SK-N-SH treated with all-trans-retinoic acid at 6 μM for 48 hours (cell line): ENCODE data around the gene GREM2.

Source experiments
- ATAC-seq: fragments of 200-7000 bp; cut with Tn5 transposase; 3 replicates; pipeline ENCODE4 v1.9.1; 2020; ENCODE audit warnings: mild to moderate bottlenecking, moderate library complexity
- ARNTL ChIP-seq: fragments of 450-650 bp; formaldehyde crosslinking; IDR thresholded peaks from 2 replicates; pipeline ENCODE4 v1.5.0; 2020; ENCODE audit warnings: low read depth, mild to moderate bottlenecking, moderate library complexity, borderline replicate concordance
- BACH2 ChIP-seq: fragments of 250-450 bp; sonication (Bioruptor Pico); IDR thresholded peaks from 2 replicates; pipeline ENCODE4 v1.9.0; 2021; ENCODE audit warnings: mild to moderate bottlenecking, borderline replicate concordance
- CSDC2 ChIP-seq: fragments of 250-450 bp; sonication (Bioruptor Pico); IDR thresholded peaks from 2 replicates; pipeline ENCODE4 v1.5.0; 2020; ENCODE audit warnings: mild to moderate bottlenecking, moderate library complexity
- ESRRG ChIP-seq: fragments of 250-450 bp; sonication (Bioruptor Pico); IDR thresholded peaks from 2 replicates; pipeline ENCODE4 v1.6.1; 2021; ENCODE audit warnings: mild to moderate bottlenecking
- GLIS3 ChIP-seq: fragments of 250-450 bp; sonication (Bioruptor Pico); IDR thresholded peaks from 2 replicates; pipeline ENCODE4 v1.5.0; 2020; ENCODE audit warnings: mild to moderate bottlenecking, moderate library complexity
- ISL1 ChIP-seq: fragments of 250-450 bp; sonication (Bioruptor Pico); IDR thresholded peaks from 2 replicates; pipeline ENCODE4 v2.1.2; 2022; ENCODE audit warnings: mild to moderate bottlenecking, moderate library complexity
- OSR1 ChIP-seq: fragments of 250-450 bp; sonication (Bioruptor Pico); IDR thresholded peaks from 2 replicates; pipeline ENCODE4 v1.8.0; 2022; ENCODE audit warnings: moderate library complexity, mild to moderate bottlenecking, inconsistent platforms
- PPARA ChIP-seq: fragments of 250-450 bp; sonication (Bioruptor Pico); IDR thresholded peaks from 2 replicates; pipeline ENCODE4 v1.5.0; 2020; ENCODE audit warnings: mild to moderate bottlenecking, borderline replicate concordance
- RARB ChIP-seq: fragments of 250-450 bp; sonication (Bioruptor Pico); IDR thresholded peaks from 2 replicates; pipeline ENCODE4 v1.8.0; 2021; ENCODE audit warnings: mild to moderate bottlenecking, moderate library complexity
- SNAI2 ChIP-seq: fragments of 250-450 bp; sonication (Bioruptor Pico); IDR thresholded peaks from 2 replicates; pipeline ENCODE4 v1.5.0; 2020; ENCODE audit warnings: mild to moderate bottlenecking, moderate library complexity
- TCF4 ChIP-seq: fragments of 250-450 bp; sonication (Bioruptor Pico); IDR thresholded peaks from 2 replicates; pipeline ENCODE4 v1.8.0; 2021; ENCODE audit warnings: mild to moderate bottlenecking, moderate library complexity, borderline replicate concordance
- TOX ChIP-seq: fragments of 250-450 bp; sonication (Bioruptor Pico); IDR thresholded peaks from 2 replicates; pipeline ENCODE4 v1.8.0; 2021; ENCODE audit warnings: mild to moderate bottlenecking, moderate library complexity, borderline replicate concordance
- ZC3H10 ChIP-seq: fragments of 250-450 bp; sonication (Bioruptor Pico); IDR thresholded peaks from 2 replicates; pipeline ENCODE4 v1.5.1; 2021; ENCODE audit warnings: mild to moderate bottlenecking, moderate library complexity
- ZFP30 ChIP-seq: fragments of 450-650 bp; formaldehyde crosslinking; IDR thresholded peaks from 2 replicates; pipeline ENCODE4 v1.5.0; 2022; ENCODE audit warnings: mild to moderate bottlenecking, moderate library complexity
- ZNF565 ChIP-seq: fragments of 450-650 bp; formaldehyde crosslinking; conservative IDR thresholded peaks from 2 replicates; pipeline ENCODE4 v1.5.0; 2020; ENCODE audit warnings: low read depth, mild to moderate bottlenecking, moderate library complexity
- ZNF70 ChIP-seq: fragments of 450-650 bp; formaldehyde crosslinking; IDR thresholded peaks from 2 replicates; pipeline ENCODE4 v1.5.0; 2020; ENCODE audit warnings: mild to moderate bottlenecking, moderate library complexity
- TF ChIP-seq, protein P1 (sequence below): fragments of 250-450 bp; sonication (Bioruptor Pico); IDR thresholded peaks from 2 replicates; pipeline ENCODE4 v1.8.0; 2020; ENCODE audit warnings: mild to moderate bottlenecking, moderate library complexity, borderline replicate concordance
- TF ChIP-seq, protein P2 (sequence below): fragments of 250-450 bp; sonication (Bioruptor Pico); IDR thresholded peaks from 2 replicates; pipeline ENCODE4 v1.5.0; 2020; ENCODE audit warnings: mild to moderate bottlenecking, moderate library complexity
- TF ChIP-seq, protein P3 (sequence below): fragments of 250-450 bp; sonication (Bioruptor Pico); IDR thresholded peaks from 2 replicates; pipeline ENCODE4 v1.5.1; 2021; ENCODE audit warnings: mild to moderate bottlenecking, moderate library complexity

GREM2 gene

DNA sequence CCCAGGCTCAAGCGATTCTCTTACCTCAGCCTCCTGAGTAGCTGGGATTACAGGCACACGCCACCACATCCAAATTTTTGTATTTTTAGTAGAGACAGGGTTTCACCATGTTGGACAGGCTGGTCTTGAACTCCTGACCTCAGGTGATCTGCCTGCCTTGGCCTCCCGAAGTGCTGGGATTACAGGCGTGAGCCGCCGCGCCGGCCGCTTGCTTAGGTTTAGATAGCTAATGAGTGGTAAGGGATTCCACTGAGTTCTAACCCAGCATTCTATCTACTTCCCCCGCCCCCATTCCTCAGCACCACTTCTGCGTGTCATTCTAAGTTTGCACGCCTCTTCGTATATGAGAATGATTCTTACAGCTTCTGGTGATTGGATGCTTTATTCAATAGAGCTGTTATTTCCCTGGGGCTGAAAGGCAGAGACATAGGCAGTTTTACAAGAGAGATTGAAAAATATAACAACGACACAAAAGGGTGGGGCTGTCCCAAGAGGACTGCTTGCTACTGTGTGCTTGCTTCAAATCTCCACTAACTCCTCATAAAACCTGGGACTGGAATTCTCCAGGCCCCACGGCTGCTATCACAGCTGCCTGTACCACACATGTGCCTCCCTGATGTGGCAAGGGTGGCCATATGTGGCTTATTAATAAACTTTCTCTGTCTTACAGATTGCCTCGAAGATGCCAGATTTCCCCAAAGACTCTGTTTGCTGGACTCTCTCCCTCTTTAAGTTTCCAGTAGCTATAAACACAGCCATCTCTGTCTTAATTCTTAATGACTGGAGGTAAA lies 23.7 kb upstream of the GREM2 start:
- no peak for ATAC-seq
- TF ChIP-seq TOX (CRISPR knock-in tag) (no peak), CSDC2 (CRISPR knock-in tag) (no peak), ZC3H10 (no peak), BACH2 (CRISPR knock-in tag) (no peak), TCF4 (no peak), RARB (CRISPR knock-in tag) (no peak), PPARA (CRISPR knock-in tag) (no peak), ISL1 (CRISPR knock-in tag) (no peak), ESRRG (CRISPR knock-in tag) (no peak), ARNTL (CRISPR knock-in tag) (no peak), GLIS3 (CRISPR knock-in tag) (no peak), SNAI2 (CRISPR knock-in tag) (no peak)
- TF ChIP-seq, protein P1, sequence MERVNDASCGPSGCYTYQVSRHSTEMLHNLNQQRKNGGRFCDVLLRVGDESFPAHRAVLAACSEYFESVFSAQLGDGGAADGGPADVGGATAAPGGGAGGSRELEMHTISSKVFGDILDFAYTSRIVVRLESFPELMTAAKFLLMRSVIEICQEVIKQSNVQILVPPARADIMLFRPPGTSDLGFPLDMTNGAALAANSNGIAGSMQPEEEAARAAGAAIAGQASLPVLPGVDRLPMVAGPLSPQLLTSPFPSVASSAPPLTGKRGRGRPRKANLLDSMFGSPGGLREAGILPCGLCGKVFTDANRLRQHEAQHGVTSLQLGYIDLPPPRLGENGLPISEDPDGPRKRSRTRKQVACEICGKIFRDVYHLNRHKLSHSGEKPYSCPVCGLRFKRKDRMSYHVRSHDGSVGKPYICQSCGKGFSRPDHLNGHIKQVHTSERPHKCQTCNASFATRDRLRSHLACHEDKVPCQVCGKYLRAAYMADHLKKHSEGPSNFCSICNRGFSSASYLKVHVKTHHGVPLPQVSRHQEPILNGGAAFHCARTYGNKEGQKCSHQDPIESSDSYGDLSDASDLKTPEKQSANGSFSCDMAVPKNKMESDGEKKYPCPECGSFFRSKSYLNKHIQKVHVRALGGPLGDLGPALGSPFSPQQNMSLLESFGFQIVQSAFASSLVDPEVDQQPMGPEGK (CRISPR knock-in tag): no peak
- TF ChIP-seq, protein P2, sequence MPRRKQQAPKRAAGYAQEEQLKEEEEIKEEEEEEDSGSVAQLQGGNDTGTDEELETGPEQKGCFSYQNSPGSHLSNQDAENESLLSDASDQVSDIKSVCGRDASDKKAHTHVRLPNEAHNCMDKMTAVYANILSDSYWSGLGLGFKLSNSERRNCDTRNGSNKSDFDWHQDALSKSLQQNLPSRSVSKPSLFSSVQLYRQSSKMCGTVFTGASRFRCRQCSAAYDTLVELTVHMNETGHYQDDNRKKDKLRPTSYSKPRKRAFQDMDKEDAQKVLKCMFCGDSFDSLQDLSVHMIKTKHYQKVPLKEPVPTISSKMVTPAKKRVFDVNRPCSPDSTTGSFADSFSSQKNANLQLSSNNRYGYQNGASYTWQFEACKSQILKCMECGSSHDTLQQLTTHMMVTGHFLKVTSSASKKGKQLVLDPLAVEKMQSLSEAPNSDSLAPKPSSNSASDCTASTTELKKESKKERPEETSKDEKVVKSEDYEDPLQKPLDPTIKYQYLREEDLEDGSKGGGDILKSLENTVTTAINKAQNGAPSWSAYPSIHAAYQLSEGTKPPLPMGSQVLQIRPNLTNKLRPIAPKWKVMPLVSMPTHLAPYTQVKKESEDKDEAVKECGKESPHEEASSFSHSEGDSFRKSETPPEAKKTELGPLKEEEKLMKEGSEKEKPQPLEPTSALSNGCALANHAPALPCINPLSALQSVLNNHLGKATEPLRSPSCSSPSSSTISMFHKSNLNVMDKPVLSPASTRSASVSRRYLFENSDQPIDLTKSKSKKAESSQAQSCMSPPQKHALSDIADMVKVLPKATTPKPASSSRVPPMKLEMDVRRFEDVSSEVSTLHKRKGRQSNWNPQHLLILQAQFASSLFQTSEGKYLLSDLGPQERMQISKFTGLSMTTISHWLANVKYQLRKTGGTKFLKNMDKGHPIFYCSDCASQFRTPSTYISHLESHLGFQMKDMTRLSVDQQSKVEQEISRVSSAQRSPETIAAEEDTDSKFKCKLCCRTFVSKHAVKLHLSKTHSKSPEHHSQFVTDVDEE: no peak

DNA sequence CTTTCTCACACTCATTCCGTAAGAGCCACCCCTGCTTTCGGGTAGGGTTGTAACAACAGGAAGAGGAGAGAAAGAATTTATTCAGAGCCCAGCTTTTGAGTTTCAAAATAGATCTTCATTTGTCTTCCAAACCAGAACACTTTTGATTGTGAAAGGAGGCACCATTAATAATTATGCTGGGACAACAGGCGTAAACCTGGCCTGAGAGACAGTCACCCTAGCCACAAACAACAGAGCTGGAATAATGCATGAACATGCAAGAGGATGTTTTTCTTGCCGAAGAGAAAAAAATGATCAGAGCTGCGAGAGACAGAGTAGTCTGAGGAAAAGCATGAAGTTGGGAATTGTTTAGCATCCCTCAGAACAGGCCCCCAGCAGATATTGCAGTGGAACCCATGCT lies 18.5 kb upstream of the GREM2 start:
- no peak for ATAC-seq
- TF ChIP-seq ZNF565 (no peak), OSR1 (CRISPR knock-in tag) (no peak), GLIS3 (CRISPR knock-in tag) (no peak), ZC3H10 (no peak), ZFP30 (CRISPR knock-in tag) (no peak), SNAI2 (CRISPR knock-in tag) (no peak), ZNF70 (CRISPR knock-in tag) (no peak), TOX (CRISPR knock-in tag) (no peak), BACH2 (CRISPR knock-in tag) (no peak), ISL1 (CRISPR knock-in tag) (no peak), ESRRG (CRISPR knock-in tag) (no peak)
- TF ChIP-seq, protein P2: no peak
- TF ChIP-seq, protein P3, sequence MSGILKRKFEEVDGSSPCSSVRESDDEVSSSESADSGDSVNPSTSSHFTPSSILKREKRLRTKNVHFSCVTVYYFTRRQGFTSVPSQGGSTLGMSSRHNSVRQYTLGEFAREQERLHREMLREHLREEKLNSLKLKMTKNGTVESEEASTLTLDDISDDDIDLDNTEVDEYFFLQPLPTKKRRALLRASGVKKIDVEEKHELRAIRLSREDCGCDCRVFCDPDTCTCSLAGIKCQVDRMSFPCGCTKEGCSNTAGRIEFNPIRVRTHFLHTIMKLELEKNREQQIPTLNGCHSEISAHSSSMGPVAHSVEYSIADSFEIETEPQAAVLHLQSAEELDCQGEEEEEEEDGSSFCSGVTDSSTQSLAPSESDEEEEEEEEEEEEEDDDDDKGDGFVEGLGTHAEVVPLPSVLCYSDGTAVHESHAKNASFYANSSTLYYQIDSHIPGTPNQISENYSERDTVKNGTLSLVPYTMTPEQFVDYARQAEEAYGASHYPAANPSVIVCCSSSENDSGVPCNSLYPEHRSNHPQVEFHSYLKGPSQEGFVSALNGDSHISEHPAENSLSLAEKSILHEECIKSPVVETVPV (CRISPR knock-in tag): no peak
- TF ChIP-seq, protein P1 (CRISPR knock-in tag): no peak
